GM19463 (cell line): Measurements from ENCODE around the gene ITPKB.
"Not testable (repeated sequence)": the region's sequence is repeated elsewhere in the genome, so short reads cannot be mapped to it uniquely, and the experiment has no call there.

Experiments
- ATAC-seq: cut with Tn5 transposase; IDR thresholded peaks from one replicate; pipeline ENCODE4 v1.9.1; 2021; ENCODE audit warnings: mild to moderate bottlenecking, moderate library complexity; ENCODE audit not compliant: unreplicated experiment

Gene ITPKB

GRCh38 chr1:226738995-226739695 is at the start of gene ITPKB:
ITPKB (minus strand) TSS chr1:226739282; CDS start chr1:226737458, 1,824 bp downstream.
- no peak for ATAC-seq

GRCh38 chr1:226787638-226788037 is 48.6 kb upstream of the ITPKB start:
- ATAC-seq: no peak

- ATAC-seq: no peak
Measured at GRCh38 chr1:226787071-226787470, 48.0 kb upstream of the ITPKB start.

- ATAC-seq: peak; percentile 86
Measured at GRCh38 chr1:226786550-226786949, 47.5 kb upstream of the ITPKB start.

GRCh38 chr1:226785805-226786204 is 46.7 kb upstream of the ITPKB start:
- ATAC-seq: no peak

- no peak for ATAC-seq
Measured at GRCh38 chr1:226784081-226785049, 45.3 kb upstream of the ITPKB start.

GRCh38 chr1:226782845-226783601 is 43.9 kb upstream of the ITPKB start:
- ATAC-seq: no peak

- ATAC-seq: no peak
Measured at GRCh38 chr1:226781937-226782609, 43.0 kb upstream of the ITPKB start.

- no peak for ATAC-seq
Measured at GRCh38 chr1:226779561-226779960, 40.5 kb upstream of the ITPKB start.

- ATAC-seq: no peak
Measured at GRCh38 chr1:226778657-226779058, 39.6 kb upstream of the ITPKB start.

GRCh38 chr1:226776975-226777374 is 37.9 kb upstream of the ITPKB start:
- ATAC-seq: no peak

- ATAC-seq: no peak
Measured at GRCh38 chr1:226776066-226776465, 37.0 kb upstream of the ITPKB start.

GRCh38 chr1:226772446-226773139 is 33.5 kb upstream of the ITPKB start:
- peak; percentile 75 for ATAC-seq

GRCh38 chr1:226767170-226767569 is 28.1 kb upstream of the ITPKB start:
- ATAC-seq: not testable (repeated sequence)

- ATAC-seq: no peak
Measured at GRCh38 chr1:226766565-226766964, 27.5 kb upstream of the ITPKB start.

GRCh38 chr1:226764533-226764932 is 25.5 kb upstream of the ITPKB start:
- ATAC-seq: peak; percentile 78

GRCh38 chr1:226763905-226764264 is 24.8 kb upstream of the ITPKB start:
- ATAC-seq: no peak

- ATAC-seq: no peak
Measured at GRCh38 chr1:226762988-226763904, 24.2 kb upstream of the ITPKB start.

- no peak for ATAC-seq
Measured at GRCh38 chr1:226762055-226762454, 23.0 kb upstream of the ITPKB start.
